ENCODE data around the gene RDM1.
A peak's percentile ranks its signal among the peaks of the same experiment; 100 is the strongest.
"Not testable (repeated sequence)": the region's sequence is repeated elsewhere in the genome, so short reads cannot be mapped to it uniquely, and the experiment has no call there.

The RDM1 gene

GRCh38 chr17:35897772-35898171 lies 32.8 kb downstream of the RDM1 start:
- DNase-seq, result not testable (repeated sequence)

DNA sequence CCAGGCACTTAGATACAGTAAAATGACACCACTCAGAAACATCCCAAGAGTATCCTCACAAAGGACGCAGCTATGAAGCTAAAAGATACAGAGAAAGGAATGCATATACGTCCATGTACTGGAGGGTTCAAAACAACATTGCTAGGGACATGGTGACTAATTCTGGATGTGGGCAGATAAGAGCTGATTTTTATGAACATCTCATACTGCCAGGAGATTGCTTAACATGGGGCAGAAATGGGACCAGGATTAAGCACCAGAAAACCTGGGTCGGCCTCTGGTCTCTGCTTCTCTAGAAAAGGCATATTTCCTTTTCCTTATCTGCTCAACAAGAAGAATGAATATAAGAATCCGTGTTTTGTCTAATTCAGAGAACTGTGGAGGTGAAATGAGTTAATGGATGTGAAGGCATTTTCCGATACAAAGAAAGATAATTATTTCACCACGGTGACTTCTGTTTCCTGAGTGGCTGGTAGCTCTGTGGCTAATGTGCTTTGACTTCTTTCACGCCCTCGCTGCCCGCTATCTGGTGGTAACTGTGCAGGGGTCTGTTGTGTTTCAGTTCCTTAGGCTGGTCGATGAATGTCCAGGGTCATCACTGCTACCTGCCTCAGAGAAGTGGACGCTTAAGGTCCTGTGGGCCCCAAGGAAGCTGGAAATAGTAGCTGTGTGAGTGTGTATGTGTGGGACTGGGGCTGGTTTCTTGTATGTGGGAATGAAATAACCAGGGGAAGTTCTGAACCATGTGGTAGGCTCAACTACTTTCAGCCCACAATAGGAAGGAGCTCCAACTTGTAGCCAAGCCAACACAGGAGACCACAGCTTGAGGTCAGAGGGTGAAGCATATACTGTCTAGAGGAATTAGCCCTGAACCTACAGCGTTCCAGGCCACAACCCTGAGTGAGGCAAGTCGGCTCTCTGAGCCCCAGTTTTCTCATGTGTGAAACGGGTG lies 34.7 kb downstream of the RDM1 start:
- no peak for DNase-seq

DNA sequence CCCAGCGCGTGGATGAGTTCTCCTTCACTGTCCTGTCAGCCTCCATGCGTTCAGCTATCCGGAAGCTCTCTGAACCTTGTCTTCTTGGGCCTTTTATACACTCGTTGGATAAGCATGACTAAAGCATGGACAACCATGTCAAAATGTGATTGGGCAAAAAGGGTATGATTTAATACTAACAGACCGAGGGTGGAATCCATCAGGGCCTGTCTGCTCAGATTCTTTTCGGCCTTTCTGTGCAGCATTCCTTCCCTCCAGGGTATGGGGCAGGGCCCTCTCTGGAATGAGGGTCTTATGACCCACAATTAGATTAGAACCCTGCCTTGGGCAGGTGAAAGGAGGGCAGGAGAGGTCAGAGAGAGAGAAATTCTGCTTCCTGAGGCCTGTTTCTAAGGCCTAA lies 36.4 kb downstream of the RDM1 start:
- no peak for DNase-seq

- DNase-seq, result no peak
Measured at GRCh38 chr17:35893751-35894150, 36.8 kb downstream of the RDM1 start.

GRCh38 chr17:35892091-35893035 lies 38.2 kb downstream of the RDM1 start:
- DNase-seq, result no peak

- no peak for DNase-seq
Measured at GRCh38 chr17:35891269-35891668, 39.3 kb downstream of the RDM1 start.

- no peak for DNase-seq
Measured at GRCh38 chr17:35890774-35891155, 39.8 kb downstream of the RDM1 start.

- DNase-seq, result peak; percentile 20
Measured at GRCh38 chr17:35889818-35890773, 40.5 kb downstream of the RDM1 start.

- DNase-seq, result no peak
Measured at GRCh38 chr17:35889241-35889640, 41.3 kb downstream of the RDM1 start.

DNA sequence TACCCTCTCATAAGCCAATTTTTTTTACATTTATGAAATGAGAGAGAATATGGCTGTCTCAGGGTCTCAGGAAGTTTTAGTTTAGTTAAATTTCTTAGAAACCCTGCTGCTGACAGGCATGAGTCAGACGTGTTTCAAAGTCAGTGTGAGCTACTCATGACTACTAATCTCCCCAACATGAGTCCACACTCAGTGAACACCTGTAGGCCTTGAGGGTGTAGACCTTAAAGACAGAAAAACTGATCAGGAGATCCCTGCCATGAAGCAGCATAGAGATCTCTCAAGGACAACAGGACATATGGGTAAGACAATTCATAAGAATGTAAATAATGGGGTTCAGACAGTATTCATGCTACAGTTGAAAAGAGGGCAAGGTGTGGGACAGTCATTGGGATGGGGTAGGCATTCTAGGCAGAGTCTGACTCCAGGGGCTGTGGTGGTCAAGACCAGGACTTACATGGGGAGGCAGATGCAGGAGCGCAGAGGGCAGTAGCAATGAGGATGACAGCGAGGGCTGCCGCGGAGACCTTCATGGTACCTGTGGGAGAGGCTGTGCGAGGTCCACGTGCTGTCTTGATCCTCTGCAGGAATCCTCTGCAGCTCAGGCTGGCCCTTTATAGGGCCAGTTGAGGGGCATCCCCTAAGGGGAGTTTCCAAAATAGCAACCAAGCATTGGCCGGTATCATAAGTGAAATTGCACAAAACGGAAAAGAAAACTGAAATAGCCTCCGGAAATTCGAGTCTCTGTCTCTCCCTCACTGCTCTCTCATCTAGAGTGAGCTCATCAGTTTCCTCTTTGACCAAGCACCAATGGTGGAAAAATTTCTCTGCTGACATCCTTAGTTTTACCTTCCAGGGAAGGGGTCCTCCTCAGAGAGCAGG lies 50.6 kb downstream of the RDM1 start, which contains the start of gene CCL5:
Gene CCL5, minus strand, starts transcription at position 588 of the 882 bp plus-strand sequence.
- DNase-seq, result no peak

DNA sequence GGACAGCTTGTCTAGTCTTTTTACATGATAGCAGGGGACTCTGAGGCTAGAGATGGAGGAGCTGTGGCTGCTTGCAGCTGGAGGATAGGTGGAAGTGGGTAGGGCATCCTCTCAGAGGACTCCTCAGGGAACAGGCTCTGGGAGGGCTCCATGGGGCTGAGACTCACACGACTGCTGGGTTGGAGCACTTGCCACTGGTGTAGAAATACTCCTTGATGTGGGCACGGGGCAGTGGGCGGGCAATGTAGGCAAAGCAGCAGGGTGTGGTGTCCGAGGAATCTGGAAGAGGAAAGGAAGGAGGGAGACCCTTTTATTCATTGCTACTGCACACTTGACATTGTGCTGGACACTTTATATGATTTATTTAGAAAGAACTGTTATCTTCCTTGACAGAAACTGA lies 52.2 kb downstream of the RDM1 start:
- DNase-seq, result no peak

DNA sequence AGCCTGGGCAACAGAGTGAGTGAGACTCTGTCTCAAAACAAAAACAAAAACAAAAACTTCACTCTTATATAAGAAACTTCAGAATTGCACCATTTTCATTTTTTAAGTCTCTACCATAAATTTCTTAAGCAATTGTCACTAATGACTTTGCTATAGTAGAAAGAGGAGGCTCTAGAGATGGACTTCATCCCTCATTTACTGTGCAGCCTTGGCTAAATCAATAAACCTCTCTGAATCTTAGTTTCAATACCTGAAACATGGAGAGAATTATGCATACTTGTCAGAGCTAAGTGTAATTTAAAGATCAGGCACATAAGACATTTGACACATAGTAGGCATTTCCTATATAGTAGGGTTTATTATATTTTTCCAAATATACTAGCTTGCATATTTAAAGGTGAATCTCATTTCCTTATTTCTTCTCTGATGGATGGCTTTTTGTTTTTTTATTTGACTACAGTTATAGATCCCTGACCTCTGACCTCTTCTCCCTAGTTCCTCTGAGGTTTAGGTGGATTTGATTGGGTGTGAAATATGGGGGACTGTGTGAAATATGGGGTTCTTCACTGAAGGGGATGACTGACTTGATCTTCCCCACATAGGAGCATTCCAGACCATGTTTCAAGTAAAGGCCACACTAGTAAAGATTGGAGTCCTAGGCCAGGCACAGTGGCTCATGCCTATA lies 53.1 kb downstream of the RDM1 start:
- no peak for DNase-seq

DNA sequence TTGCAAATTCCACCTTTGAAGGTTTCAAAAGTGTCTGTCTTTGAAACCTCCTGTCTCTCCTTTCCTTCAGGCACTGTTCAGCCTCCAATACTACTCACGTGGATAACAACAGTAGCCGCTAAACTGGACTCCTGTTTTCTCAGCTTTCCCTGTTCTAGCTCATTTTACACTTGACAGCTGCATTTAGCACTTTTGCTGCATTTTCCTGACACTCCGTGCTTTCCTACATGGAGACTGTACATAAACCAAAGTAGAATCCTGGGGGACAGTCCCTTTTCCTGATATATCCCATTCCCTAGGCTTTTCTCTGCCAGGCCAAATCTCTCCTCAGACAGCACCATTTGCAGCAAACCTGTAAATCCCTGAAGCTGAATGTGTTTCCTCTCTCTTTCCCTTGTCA lies 54.0 kb downstream of the RDM1 start:
- no peak for DNase-seq

- DNase-seq, result no peak
Measured at GRCh38 chr17:35875800-35876139, 54.8 kb downstream of the RDM1 start.

DNA sequence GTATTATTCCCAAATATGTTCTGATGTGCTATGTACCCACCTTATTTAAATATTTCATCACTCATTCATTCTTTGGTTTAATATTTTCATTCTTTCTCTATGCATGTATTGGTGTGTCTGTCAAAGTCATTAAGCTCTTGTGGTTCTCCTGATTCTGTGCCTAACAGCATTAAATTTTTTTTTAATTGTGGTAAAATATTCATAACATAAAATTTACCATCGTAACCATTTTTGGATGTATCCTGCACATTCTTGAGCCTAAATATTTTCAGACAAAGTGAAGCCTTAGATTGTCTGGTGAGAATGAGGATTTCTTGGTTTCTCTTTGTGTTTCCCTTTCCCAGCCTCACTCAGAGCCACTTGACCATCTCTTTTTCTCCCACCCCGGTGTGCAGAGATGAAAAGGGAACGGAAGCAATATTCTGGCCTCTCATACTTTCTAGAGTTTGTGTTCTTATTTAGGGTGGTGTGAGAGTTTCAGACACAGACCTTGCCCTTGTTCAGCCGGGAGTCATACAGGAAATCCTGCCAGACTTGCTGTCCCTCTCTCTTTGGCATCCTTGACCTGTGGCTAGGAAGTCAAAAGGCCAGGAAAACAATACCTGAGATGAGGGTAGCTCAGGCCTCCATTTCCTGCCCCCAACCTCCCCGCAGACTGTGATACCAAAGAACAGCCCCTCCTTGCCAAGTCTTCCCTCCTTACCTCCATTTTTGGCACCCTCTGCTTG lies 55.3 kb downstream of the RDM1 start:
- no peak for DNase-seq

DNA sequence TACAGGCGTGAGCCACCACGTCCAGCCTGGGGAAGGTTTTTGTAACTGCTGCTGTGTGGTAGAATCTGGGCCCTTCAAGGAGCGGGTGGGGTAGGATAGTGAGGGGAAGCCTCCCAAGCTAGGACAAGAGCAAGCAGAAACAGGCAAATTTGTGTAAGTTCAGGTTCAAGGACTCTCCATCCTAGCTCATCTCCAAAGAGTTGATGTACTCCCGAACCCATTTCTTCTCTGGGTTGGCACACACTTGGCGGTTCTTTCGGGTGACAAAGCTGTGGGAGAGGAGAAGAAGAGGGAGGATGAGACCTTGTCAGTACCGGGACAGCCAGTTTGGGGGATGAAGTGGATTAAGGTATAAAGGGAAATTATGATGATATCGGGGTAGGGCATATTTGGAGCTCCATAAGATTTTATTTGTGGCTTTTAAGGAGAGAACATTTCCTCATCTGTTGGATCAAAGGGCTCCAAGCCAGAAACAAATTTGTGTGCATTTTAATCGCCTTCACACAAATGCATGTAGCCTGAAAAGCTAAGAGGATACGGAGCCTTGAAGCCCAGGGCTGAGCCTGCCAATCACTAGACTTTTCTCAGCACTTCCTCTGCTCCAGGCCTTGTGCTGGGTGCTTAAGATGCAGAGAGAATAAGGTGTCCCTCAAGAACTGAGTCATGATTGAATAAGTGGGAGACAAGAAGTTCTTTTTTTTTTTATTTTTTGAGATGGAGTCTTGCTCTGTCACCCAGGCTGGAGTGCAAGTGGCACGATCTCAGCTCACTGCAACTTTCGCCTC lies 58.2 kb downstream of the RDM1 start:
- no peak for DNase-seq

DNA sequence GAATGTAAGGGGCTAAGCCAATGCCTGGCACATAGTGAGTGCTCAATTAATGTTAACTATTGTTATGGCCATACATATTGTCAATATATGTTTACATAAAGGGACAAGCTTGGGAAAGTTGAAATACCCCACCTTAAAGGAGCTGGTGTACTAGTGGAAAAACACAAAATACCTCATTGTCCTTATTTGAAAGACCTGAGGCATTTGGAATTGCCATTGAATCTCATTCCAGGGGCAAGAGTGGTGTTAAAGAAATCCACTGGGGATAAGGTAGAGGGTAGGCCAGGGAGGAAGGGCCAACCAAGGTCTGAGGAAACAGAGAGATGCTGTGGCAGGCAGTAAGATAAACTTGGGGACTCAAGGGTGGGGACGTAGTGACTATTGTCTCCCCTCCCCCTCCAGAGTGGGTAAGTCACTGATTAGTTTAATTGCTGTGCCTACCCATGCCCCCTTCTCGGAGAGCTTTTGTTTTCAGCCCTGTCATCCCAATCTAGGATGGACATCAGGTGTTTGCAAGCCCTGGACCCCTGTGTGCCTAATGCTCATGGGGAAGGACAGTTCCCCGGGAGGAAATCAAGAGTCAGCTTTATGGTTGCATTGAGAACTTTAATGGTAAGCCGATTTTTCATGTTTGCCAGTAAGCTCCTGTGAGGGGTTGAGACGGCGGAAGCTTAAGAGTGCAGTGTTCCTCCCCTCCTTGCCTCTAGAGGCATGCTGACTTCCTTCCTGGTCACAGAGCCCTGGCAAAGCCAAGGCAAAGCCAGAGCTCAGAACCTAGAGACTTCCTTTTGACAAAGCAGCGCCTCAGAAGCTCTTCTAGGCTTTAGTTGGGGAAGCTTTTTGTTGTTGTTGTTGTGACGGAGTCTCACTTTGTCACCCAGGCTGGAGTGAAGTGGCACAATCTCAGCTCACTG lies 59.4 kb downstream of the RDM1 start:
- DNase-seq, result no peak

DNA sequence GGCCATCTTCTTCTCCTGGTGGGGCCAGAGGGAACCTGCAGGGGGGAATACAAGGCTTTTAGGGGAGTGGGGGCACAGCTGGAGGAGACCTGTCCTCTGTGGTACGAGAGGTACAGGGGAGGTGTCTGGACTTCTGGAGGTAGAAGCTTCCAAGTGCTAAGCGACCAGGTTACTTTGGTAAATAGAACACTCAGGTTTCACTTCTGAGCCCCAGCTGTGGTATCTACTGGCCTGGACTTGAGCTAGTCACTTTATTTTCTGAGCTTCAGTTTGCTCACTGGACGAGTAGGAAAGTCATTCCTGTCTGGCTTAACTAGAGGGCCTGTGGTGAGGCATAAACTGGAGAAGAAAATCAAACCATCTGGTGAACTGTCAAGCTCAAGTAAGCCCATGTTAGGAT lies 61.8 kb downstream of the RDM1 start, which contains the start of gene HEATR9:
Gene HEATR9, minus strand, starts transcription at position 155 of the 400 bp plus-strand sequence. Its CDS starts 149 bp downstream, at position 6.
- no peak for DNase-seq
